HG02610 (cell line): ENCODE results near the gene EML1.
"Not testable (repeated sequence)": the region's sequence is repeated elsewhere in the genome, so short reads cannot be mapped to it uniquely, and the experiment has no call there.

Experiments used
- ATAC-seq: cut with Tn5 transposase; IDR thresholded peaks from one replicate; pipeline ENCODE4 v1.9.1; 2021; ENCODE audit warnings: mild to moderate bottlenecking, moderate library complexity; ENCODE audit not compliant: unreplicated experiment

The EML1 gene

DNA sequence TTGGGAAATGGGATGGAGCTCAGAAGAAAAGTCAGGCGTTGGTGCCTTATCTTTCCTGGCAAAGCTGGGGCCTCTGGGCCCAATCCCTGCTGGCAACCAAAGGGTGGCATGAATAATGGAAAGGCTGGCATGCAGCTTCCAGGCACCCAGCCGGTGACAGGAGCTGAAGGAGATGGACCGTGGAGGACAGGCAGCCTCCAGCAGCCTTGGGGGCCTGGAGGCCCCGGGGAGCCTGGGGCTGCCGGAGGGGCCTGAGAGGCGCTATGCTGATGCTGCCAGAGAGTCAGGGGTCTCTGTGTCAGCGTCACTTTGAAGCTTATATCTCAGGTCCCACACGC is 38.2 kb upstream of the EML1 start:
- ATAC-seq: no peak

GRCh38 chr14:99755629-99756603 is 37.3 kb upstream of the EML1 start:
- no peak for ATAC-seq

- no peak for ATAC-seq
These were observed 36.4 kb upstream of the EML1 start for GRCh38 chr14:99756796-99757195.

DNA sequence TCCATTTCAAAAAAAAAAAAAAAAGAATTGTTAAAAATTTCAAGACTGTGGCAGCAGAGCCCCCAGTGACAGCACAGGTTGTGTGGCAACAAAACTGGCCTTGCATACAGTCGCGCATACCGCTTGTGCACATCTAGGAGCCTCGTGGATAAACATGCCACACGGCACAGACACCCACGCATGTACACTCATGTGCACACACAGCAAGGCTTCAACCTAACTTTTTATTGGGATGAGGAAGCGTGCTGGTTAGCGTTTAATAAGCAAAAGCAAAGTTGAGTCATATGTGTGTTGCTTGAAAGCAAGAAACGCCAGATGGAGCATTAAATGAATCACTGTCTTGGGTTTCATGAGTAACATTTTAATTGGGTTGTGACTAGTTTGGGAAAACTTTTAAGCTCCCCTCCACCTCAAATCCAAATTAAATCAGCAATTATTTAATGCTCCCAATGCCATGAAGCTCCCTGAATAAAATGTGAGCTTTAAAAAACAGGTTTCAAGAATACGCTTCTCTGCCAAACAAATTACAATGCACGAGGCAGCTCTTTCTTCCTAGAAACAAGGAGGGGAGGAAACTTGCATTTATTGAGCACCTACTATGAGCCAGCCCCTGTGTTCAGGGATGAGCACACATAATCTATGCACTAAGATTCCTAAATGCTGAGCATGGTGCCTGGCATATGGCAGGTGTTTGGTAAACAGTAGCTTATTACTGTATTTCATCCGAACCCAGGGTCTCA is 35.7 kb upstream of the EML1 start:
- ATAC-seq: no peak

GRCh38 chr14:99758121-99758821 is 34.9 kb upstream of the EML1 start:
- no peak for ATAC-seq

DNA sequence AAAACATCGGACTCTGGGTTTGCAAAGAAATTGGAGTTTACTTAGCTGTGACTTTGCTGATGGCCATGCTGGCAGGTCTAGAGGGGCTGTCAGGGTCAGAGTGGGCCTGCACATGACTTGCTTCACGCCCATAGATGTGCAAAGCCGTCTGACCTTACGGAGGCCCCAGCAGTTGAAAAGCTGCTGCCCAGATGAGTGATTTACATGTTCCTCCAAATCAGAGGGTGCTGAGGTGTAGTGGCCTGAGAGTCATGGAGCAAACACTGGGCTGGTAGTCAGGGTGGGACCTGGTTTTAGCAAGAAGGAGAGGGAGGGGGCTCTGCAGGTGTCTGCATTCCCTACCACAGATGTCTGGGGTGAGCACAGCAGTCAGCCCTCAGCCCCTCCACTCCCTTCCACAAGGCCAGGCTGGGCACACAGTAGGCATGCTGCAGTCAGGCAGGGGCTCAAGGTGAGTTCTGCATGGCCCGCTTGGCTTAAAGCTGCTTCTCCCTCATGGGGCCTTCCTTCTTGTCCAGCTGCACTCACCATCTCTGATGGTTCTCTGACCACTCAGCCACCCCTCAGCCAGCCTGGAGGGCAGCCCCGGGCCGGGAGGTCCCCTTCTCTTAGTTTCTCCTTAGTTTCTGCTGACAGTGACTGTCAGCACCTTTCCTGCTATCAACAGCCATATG is 34.2 kb upstream of the EML1 start:
- no peak for ATAC-seq

- ATAC-seq: no peak
These were observed 33.7 kb upstream of the EML1 start for GRCh38 chr14:99759546-99759925.

DNA sequence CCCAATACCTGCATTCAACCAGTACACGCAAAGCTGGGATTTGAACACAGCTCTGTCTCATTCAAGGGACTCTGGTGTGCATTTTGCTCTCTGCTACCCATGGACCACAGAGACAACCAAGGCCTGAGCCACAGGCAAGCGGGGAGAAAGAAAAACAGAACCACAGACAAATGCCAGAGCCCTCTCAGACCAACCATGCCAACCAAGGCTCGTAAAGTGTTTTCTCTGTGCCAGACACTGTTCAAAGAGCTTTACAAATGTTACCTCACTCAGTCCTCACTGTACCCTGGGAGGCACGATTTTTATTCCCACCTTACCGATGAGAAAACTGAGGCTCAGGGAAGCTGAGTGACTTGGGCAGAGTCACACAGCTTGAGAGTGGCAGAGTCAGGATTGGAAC is 32.4 kb upstream of the EML1 start:
- ATAC-seq: no peak

- ATAC-seq: not testable (repeated sequence)
These were observed 30.3 kb upstream of the EML1 start for GRCh38 chr14:99762911-99763310.

- no peak for ATAC-seq
These were observed 29.5 kb upstream of the EML1 start for GRCh38 chr14:99763527-99764221.

DNA sequence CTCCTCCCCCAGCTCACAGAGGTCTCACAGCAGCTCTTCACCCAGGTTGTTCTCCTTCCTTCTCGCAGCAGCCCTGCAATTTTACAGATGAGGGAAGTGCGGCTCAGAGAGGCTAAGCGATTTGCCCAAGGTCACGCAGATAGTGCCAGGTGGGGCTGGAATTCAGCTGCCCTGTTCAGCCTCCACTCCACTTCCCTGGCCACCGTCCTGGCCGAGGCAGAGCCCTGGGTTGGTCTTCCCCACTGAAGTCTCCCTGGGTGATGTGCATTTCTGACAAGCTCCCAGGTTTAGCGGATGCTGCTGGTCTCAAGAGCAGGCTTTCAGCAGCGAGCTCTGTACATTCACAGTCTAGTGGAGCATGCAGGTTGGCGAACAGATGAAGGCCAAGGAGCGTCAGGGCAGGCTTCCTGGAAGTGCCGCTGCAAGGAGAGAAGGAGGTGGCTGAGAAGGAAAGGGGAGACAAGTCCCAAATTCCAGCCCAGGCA is 28.9 kb upstream of the EML1 start:
- ATAC-seq: no peak

DNA sequence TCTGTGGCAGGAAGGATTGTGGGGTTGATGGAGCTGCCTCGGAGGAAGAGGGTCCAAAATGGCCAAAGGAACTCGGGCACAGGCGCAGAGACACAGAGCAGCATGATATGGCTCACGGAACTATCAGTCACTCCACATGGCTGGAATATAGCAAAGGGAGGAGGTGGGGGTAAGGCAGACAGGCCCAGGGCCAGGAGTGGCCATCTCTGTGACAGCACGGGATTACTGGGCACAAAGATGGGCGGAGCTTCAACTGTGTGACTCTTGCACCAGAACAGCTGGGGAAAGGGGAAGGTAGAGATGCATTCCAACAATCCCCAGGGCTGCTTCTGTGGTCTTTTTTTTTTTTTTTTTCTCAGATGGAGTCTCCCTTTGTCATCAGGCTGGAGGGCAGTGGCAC is 24.8 kb upstream of the EML1 start:
- no peak for ATAC-seq

GRCh38 chr14:99769123-99769522 is 24.1 kb upstream of the EML1 start:
- ATAC-seq: no peak

DNA sequence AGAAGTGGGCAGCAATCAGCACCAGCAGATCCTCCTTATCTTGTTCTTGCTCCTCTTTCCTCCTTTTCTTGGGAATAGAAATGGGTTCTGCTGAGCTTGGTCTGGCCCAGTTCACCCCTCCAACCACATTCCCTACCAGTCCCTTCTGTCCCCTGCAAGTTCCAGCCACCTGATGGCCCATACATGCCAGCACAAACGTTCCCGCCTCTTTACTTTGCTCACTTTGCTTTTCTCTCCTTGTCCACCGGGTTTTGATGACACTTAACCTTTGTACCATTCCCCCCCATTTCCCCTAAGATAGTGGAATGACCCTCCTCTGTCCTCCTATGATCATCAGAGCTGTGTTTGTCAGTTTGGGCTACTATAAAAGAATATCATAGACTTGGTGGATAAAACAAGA is 23.4 kb upstream of the EML1 start:
- ATAC-seq: no peak

DNA sequence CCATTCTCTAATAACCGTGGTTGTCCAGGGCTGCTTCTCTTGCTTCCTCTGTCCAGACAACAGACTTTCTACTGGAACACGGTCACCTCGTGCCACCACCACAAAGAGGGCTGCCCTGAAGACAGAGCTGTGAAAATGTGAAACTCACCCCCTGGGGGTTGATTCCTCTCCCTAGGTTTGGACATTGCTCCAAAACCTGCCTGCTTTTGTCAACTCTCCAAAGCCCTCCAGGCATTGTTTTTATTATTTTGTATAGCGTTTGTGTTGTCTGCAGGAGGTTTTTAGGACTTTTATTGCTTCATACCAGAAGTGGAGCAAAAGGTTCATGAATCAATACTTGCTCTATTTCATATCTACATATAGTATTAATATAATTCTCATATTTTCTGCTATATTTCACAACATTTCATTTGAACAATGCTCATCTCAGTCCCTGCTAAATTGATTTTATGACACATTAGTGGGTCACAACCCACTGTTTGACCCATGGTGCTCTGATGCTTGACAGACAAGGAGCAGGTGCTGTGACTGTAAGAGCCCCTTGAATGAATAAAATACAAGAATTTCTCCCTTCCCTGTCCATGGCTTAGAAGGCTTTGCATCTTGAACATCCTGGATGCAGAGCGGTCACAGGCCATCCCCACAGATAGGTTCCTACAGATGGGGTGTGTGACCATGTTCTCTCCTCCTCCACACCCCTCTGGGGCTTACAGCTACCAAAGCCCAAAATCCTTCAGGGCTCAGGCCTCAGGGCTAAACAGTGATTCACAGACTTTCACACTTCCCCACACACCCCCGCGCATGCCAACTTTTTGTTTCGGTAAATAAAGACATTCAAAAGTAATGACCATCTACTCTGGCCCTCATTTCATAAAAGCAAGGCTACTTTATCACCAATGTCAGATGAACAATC is 20.6 kb upstream of the EML1 start:
- ATAC-seq: no peak

DNA sequence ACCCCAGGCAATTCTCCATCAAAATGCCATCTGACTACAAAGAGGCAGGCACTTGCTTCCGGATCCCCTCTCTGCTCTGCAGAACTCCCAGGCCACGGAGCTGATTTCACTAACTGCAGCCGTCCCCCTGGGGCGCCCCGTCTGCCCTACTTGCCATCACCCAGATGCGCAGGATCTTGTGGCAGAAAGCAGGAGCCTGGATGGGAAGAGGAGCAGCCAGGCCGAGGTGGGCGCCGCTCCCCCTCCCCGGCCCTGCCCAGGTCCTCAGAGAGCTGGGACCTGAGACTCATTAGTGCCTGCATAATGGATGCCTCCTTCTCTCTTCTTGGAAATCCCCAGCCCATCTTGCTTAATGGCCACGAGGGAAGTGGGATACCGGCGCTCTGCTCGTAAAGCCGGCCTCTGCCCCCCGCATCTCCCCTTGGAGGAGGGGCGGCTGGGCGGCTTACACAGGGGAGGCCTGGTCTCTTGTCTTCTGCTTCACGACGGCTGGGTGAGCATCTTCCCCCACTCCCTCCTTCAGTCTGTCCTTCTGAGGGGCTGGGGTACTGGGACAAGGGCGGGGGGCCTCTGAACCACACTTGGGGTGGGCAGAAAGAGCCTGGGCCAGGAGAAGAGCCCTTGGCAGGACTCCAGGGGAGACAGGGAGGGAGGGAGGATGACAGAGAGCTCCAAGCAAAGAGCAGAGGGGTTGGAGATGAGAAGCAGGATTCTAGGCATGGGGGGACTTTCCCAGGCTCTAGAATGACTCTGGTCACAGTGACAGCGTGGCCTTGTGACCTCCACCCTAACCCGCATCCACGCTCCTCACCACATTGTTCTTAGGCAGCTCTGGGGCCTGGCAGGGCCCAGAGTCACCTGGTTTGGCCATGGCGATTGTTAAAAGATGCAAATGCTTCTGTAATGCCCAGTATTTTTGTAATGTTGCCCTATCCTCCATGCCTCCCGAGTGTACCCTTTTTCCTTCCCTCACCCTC is 19.4 kb upstream of the EML1 start:
- no peak for ATAC-seq

DNA sequence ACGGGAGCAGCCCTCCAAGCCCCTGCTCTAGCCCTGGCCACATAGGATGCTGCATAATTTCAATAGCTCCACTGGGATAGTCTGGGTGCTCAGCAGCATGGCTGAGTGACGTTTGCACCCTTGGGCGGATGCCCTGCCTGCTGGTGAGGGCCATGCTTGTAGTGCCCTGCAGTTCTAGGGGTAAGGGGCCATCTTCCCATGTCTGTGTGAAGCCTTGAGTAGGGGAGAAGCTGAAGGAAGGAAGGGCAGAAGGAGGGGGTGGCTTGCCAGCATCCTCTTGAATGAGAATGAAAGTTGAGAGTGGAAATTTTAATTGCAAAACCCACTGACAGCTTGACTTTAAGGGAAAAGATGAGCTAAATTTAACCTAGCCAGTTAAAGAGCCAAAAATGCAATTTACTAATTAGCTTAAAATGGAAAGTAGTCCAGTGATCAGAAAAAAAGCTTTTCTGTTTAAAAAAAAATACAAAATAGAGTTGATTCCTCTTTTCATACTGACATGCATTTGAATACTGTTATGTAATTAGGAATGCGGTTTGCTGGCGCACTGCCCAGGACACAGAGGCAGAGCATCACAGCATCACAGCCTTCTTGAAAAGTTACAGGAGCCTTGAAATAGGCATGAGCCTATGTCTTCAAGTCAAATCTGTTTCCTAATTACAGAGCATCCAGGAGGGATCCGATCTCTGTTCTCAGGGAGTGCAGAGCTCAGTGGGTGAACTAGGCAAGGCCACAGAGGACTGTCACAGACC is 18.5 kb upstream of the EML1 start:
- ATAC-seq: no peak
